ENCODE data around the gene TTC7B. TPM values are rescaled to one million over a fixed set of nuclear protein-coding genes. Genes with fewer than 3 reads are reported as not detected.
A peak's percentile ranks its signal among the peaks of the same experiment; 100 is the strongest.

Gene TTC7B
- total and polyA plus RNA-seq, 7 donors: 5.5 to 70.9 (median 46.8) TPM

DNA sequence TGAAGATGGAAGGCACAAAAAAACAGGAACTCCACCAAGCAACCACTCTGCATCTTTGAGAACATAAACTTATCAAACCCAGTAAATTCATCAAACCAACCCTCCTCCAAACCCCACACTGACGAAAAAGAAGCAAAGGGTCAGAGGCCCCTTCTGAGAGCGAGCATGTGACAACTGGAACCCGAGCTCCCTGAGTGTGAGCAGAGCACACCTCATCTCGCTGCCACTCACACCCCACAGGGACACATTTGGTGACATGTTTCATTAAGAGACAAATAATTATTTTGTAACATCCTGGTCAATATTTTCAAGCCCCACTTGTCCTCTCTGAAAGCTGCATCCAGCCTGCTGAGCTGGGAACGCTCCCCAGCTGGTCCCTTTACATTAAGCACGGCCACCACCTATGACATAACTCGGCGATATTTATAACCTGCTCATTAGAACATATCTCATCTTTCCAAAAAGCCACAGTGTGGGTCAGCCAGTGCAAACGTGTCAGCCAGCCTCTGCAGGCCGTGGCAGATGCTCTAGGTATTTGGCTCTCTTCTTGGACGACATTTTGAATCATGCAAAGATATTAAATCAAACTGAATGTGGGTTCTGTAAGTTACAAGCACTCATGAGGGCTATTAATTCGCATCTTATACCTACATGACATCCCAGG is 120.1 kb downstream of the TTC7B start:
- H3K36me3 ChIP-seq: no peaks in the 10 kb centered on the region
- peaks cover 0 to 39% (median 34%) of the 10 kb centered on the region in 4 donors for H3K4me1 ChIP-seq
- no peaks in the 10 kb centered on the region for H3K9me3 ChIP-seq
- WGBS, 2 donors: 77 to 83% methylated on average over 12 of the region's 12 CpGs
- DNase-seq: no peak
- intact Hi-C loops (cut with DNase I): loop anchor here (2.0 to 5.0 kb wide), 5 partner anchors 51 to 314 kb away; no protein-coding TSS in a partner anchor
- TF ChIP-seq POLR2A (IDR thresholded peaks at IDR 0.05) (no peak), POLR2AphosphoS5 (IDR thresholded peaks at IDR 0.05) (peak in 1 of 4 donors; percentile 7)
- no peak overlapping the region for H3K4me3 ChIP-seq
- no peaks in the 10 kb centered on the region for H3K27me3 ChIP-seq
- peak overlapping the region; percentile 76 to 86 (median 82) for H3K27ac ChIP-seq

- H3K9me3 ChIP-seq: no peaks in the 10 kb centered on the region
- TF ChIP-seq EP300 (IDR thresholded peaks at IDR 0.05): no peak
- no peak for TF ChIP-seq POLR2AphosphoS5 (IDR thresholded peaks at IDR 0.05)
- TF ChIP-seq POLR2A (IDR thresholded peaks at IDR 0.05): no peak
- TF ChIP-seq CTCF (IDR thresholded peaks at IDR 0.05): no peak
- H3K36me3 ChIP-seq: no peaks in the 10 kb centered on the region
- no peak overlapping the region for H3K4me3 ChIP-seq
- intact Hi-C loops (cut with DNase I): no loop called here
- peaks cover 0 to 38% (median 27%) of the 10 kb centered on the region in 4 donors for H3K4me1 ChIP-seq
- H3K27ac ChIP-seq: peak overlapping the region in 1 of 4 donors; percentile 44
- no peak for DNase-seq
- no peaks in the 10 kb centered on the region for H3K27me3 ChIP-seq
- WGBS, 2 donors: 65 to 70% methylated on average over 3 of the region's 3 CpGs
These were observed 122.8 kb downstream of the TTC7B start for GRCh38 chr14:90693413-90693812.

- Histone ChIP-seq H3K9me3 (no peaks in the 10 kb centered on the region), H3K4me3 (no peak overlapping the region), H3K27ac (no peak overlapping the region), H3K36me3 (no peaks in the 10 kb centered on the region), H3K27me3 (no peaks in the 10 kb centered on the region), H3K4me1 (peaks cover 0 to 32% (median 22%) of the 10 kb centered on the region in 4 donors)
- TF ChIP-seq CTCF (IDR thresholded peaks at IDR 0.05) (no peak), POLR2AphosphoS5 (IDR thresholded peaks at IDR 0.05) (no peak), EP300 (IDR thresholded peaks at IDR 0.05) (no peak), POLR2A (IDR thresholded peaks at IDR 0.05) (no peak)
- no peak for DNase-seq
- intact Hi-C loops (cut with DNase I): no loop called here
- 73 to 74% methylated on average over 1 of the region's 1 CpG for WGBS, 2 donors
These were observed 123.4 kb downstream of the TTC7B start for GRCh38 chr14:90692826-90693225.

DNA sequence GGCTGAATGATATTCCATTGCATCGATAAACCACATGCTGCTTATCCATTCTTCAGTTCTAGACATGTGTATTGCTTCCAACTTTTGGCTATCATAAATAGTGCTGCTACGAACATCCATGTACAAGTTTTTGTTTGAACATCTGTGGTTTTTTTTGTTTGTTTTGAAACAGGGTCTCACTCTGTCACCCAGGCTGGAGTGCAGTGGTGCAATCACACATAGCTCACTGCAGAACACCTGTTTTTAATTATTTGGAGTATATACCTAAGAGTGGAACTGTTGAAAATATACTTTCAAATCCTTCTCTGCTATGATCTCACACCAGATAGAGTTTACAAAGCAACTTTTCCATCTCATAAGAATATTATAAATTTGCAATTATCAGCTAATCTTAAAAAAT is 124.2 kb downstream of the TTC7B start:
- peaks cover 0 to 3% (median 0%) of the 10 kb centered on the region in 4 donors for H3K36me3 ChIP-seq
- no peak overlapping the region for H3K27ac ChIP-seq
- intact Hi-C loops (cut with DNase I): no loop called here
- H3K4me3 ChIP-seq: no peak overlapping the region
- H3K27me3 ChIP-seq: no peaks in the 10 kb centered on the region
- peaks cover 0 to 24% (median 14%) of the 10 kb centered on the region in 4 donors for H3K4me1 ChIP-seq
- no peaks in the 10 kb centered on the region for H3K9me3 ChIP-seq
- no peak for TF ChIP-seq EP300 (IDR thresholded peaks at IDR 0.05)
- DNase-seq: no peak
- 79 to 80% methylated on average over 2 of the region's 2 CpGs for WGBS, 2 donors

DNA sequence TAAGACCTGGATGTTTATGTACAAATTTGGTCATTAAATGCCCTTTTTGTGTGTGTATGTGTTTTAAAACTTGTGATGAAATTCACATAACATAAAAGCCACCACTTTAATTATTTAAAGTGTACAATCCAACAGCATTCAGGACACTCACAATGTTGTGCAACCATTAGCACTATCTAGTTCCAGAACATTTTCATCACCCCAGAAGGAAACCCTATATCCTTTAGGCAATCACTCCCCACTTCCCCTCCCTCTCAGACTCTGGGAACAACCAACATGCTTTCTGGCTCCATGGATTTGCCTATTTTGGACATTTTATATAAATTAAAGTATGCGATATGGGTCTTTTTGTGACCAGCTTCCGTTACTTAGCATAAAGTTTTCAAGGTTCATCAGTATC is 124.6 kb downstream of the TTC7B start:
- TF ChIP-seq CTCF (IDR thresholded peaks at IDR 0.05): no peak
- no peak for TF ChIP-seq POLR2AphosphoS5 (IDR thresholded peaks at IDR 0.05)
- TF ChIP-seq POLR2A (IDR thresholded peaks at IDR 0.05): no peak
- no peak for TF ChIP-seq EP300 (IDR thresholded peaks at IDR 0.05)
- intact Hi-C loops (cut with DNase I): no loop called here
- Histone ChIP-seq H3K27ac (no peak overlapping the region), H3K36me3 (peaks cover 0 to 6% (median 0%) of the 10 kb centered on the region in 4 donors), H3K9me3 (no peaks in the 10 kb centered on the region), H3K4me1 (peaks cover 0 to 20% (median 10%) of the 10 kb centered on the region in 4 donors), H3K27me3 (no peaks in the 10 kb centered on the region), H3K4me3 (no peak overlapping the region)
- WGBS, 2 donors: 97% methylated on average over 2 of the region's 2 CpGs
- no peak for DNase-seq
